ENCODE results near the gene PNPO. TPM values are rescaled to one million over a fixed set of nuclear protein-coding genes. Genes with fewer than 3 reads are reported as not detected.

PNPO gene
- total and polyA plus RNA-seq, 2 of the 13 experiments (the other 11 are each of a cell fraction or from before 2014, with no cell fraction given) = 47.9 to 63.3 TPM

DNA sequence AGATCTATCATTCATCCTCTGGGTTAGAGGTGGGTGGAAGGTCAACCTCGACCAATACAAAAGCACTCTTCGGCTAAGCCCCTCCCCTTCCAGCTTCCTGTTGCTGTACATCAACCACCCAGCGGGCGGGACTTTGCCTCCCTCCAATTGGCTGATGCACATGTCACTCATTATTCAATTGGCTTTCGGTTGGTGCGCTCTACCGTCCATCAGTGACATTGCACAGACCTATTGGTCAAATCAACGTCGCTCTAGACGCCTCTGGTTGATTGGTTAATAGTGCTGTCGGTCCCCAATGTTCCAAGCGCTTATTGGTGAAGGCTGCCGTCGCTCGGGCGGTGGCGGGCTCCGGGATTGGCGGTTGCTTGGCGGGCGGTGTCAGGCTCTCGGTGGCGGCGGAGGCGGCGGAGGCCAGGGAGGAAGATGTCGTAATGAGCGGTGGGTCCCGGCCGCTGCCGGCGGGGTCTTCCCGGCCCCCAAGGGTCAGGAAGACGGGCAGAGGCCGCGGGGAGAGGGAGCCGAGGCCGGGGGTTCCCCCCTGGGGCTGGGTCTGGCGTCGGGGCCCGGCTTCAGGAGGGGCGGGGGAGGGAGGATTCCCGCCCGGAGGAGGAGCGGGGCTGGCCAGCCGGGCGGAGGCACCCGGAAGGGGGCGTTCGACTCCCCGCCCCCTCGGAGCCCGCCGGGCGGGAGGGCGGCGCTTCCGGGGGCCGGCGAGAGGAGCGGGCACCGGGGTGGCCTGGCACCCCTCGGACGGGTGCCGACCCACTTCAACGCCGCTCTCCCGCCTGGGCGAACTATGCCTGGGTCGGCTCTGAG lies 45.3 kb upstream of the PNPO start, which contains the start of gene SP2 (continued):
- TF ChIP-seq, protein P1, sequence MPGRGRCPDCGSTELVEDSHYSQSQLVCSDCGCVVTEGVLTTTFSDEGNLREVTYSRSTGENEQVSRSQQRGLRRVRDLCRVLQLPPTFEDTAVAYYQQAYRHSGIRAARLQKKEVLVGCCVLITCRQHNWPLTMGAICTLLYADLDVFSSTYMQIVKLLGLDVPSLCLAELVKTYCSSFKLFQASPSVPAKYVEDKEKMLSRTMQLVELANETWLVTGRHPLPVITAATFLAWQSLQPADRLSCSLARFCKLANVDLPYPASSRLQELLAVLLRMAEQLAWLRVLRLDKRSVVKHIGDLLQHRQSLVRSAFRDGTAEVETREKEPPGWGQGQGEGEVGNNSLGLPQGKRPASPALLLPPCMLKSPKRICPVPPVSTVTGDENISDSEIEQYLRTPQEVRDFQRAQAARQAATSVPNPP (CRISPR knock-in tag; IDR thresholded peaks at IDR 0.05) = no peak
- TF ChIP-seq ZNF577 (CRISPR knock-in tag; IDR thresholded peaks at IDR 0.05; ENCODE audit: borderline replicate concordance, low read depth) (no peak), SCMH1 (CRISPR knock-in tag; IDR thresholded peaks at IDR 0.05; ENCODE audit: borderline replicate concordance) (no peak), ZNF451 (CRISPR knock-in tag; IDR thresholded peaks at IDR 0.05) (peak; percentile 48; the same call in 1 of the 2 replicates), ZNF34 (CRISPR knock-in tag; IDR thresholded peaks at IDR 0.05; ENCODE audit: borderline replicate concordance) (0 out of 2 replicates have a peak, but pooled peaks have one; percentile 82), KLF15 (CRISPR knock-in tag; IDR thresholded peaks at IDR 0.05; ENCODE audit: borderline replicate concordance) (no peak), YEATS2 (CRISPR knock-in tag; IDR thresholded peaks at IDR 0.05; ENCODE audit: borderline replicate concordance) (peak; percentile 70), ZNF136 (CRISPR knock-in tag; IDR thresholded peaks at IDR 0.05; ENCODE audit: low read depth) (0 out of 2 replicates have a peak, but pooled peaks have one; percentile 35), ZNF644 (CRISPR knock-in tag; IDR thresholded peaks at IDR 0.05; ENCODE audit: low read depth) (no peak), AGO1 (IDR thresholded peaks at IDR 0.05; ENCODE audit: low read depth, low read length, poor library complexity, severe bottlenecking) (peak; percentile 83), MAFG (CRISPR knock-in tag; IDR thresholded peaks at IDR 0.05) (no peak), PCBP1 (IDR thresholded peaks at IDR 0.05; ENCODE audit: borderline replicate concordance, low read depth, low read length) (peak; percentile 96), HDAC1 (CRISPR knock-in tag; IDR thresholded peaks at IDR 0.05) (peak; percentile 90), GATAD2A (CRISPR knock-in tag; IDR thresholded peaks at IDR 0.05) (no peak; the same call in 1 of the 2 replicates), DMAP1 (CRISPR knock-in tag; IDR thresholded peaks at IDR 0.05) (peak; percentile 44)
- TF ChIP-seq, protein P2, sequence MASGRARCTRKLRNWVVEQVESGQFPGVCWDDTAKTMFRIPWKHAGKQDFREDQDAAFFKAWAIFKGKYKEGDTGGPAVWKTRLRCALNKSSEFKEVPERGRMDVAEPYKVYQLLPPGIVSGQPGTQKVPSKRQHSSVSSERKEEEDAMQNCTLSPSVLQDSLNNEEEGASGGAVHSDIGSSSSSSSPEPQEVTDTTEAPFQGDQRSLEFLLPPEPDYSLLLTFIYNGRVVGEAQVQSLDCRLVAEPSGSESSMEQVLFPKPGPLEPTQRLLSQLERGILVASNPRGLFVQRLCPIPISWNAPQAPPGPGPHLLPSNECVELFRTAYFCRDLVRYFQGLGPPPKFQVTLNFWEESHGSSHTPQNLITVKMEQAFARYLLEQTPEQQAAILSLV (CRISPR knock-in tag; IDR thresholded peaks at IDR 0.05; ENCODE audit: borderline replicate concordance) = 0 out of 2 replicates have a peak, but pooled peaks have one; percentile 64
- TF ChIP-seq, protein P3, sequence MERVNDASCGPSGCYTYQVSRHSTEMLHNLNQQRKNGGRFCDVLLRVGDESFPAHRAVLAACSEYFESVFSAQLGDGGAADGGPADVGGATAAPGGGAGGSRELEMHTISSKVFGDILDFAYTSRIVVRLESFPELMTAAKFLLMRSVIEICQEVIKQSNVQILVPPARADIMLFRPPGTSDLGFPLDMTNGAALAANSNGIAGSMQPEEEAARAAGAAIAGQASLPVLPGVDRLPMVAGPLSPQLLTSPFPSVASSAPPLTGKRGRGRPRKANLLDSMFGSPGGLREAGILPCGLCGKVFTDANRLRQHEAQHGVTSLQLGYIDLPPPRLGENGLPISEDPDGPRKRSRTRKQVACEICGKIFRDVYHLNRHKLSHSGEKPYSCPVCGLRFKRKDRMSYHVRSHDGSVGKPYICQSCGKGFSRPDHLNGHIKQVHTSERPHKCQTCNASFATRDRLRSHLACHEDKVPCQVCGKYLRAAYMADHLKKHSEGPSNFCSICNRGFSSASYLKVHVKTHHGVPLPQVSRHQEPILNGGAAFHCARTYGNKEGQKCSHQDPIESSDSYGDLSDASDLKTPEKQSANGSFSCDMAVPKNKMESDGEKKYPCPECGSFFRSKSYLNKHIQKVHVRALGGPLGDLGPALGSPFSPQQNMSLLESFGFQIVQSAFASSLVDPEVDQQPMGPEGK (CRISPR knock-in tag; IDR thresholded peaks at IDR 0.05) = peak; percentile 86
- TF ChIP-seq, protein P4, sequence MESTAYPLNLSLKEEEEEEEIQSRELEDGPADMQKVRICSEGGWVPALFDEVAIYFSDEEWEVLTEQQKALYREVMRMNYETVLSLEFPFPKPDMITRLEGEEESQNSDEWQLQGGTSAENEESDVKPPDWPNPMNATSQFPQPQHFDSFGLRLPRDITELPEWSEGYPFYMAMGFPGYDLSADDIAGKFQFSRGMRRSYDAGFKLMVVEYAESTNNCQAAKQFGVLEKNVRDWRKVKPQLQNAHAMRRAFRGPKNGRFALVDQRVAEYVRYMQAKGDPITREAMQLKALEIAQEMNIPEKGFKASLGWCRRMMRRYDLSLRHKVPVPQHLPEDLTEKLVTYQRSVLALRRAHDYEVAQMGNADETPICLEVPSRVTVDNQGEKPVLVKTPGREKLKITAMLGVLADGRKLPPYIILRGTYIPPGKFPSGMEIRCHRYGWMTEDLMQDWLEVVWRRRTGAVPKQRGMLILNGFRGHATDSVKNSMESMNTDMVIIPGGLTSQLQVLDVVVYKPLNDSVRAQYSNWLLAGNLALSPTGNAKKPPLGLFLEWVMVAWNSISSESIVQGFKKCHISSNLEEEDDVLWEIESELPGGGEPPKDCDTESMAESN (CRISPR knock-in tag; conservative IDR thresholded peaks at IDR 0.05) = peak; percentile 16
- TF ChIP-seq, protein P5, sequence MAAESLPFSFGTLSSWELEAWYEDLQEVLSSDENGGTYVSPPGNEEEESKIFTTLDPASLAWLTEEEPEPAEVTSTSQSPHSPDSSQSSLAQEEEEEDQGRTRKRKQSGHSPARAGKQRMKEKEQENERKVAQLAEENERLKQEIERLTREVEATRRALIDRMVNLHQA (CRISPR knock-in tag; IDR thresholded peaks at IDR 0.05) = no peak
